ENCODE measurements around the gene NUDT16L1.

The NUDT16L1 gene

GRCh38 chr16:4692460-4693295, 684 bp upstream of the NUDT16L1 start:
- Histone ChIP-seq H3F3A (ENCODE audit: low read depth) (no peaks in the 10 kb centered on the region), H3K9me2 (replicated peaks; ENCODE audit: low read depth, low read length) (no peaks in the 10 kb centered on the region), H3K27me3 (ENCODE audit: insufficient read depth, low read length, poor library complexity, severe bottlenecking) (no peaks in the 10 kb centered on the region), H4K20me1 (ENCODE audit: insufficient read depth, low read length, poor library complexity, severe bottlenecking) (no peaks in the 10 kb centered on the region), H3K9ac (ENCODE audit: low read depth, low read length, poor library complexity, severe bottlenecking) (peak overlapping the region; percentile 55), H3K4me2 (ENCODE audit: low read depth, low read length, poor library complexity, severe bottlenecking) (peak overlapping the region; percentile 76), H3K4me3 (ENCODE audit: low read length, poor library complexity, severe bottlenecking) (peak overlapping the region; percentile 73), H2AFZ (ENCODE audit: low read length) (peak overlapping the region; percentile 78; the same call in 1 of the 2 replicates), H3K79me2 (ENCODE audit: insufficient read depth, low read length) (peaks cover 5% of the 10 kb centered on the region; the same call in 1 of the 2 replicates), H3K9me3 (ENCODE audit: insufficient read depth, low read depth, low read length) (no peaks in the 10 kb centered on the region), H3K36me3 (ENCODE audit: insufficient read depth, low read length) (no peaks in the 10 kb centered on the region), H3K4me1 (ENCODE audit: insufficient read depth, low read length, poor library complexity, severe bottlenecking) (no peaks in the 10 kb centered on the region)
- no peak for TF ChIP-seq CTCF (conservative IDR thresholded peaks at IDR 0.05; ENCODE audit: low read length)
- TF ChIP-seq EZH2phosphoT487 (IDR thresholded peaks at IDR 0.05; ENCODE audit: borderline replicate concordance) = no peak

- Histone ChIP-seq H4K20me1 (ENCODE audit: insufficient read depth, low read length, poor library complexity, severe bottlenecking) (no peaks in the 10 kb centered on the region), H3K9me3 (ENCODE audit: insufficient read depth, low read depth, low read length) (no peaks in the 10 kb centered on the region), H3K4me2 (ENCODE audit: low read depth, low read length, poor library complexity, severe bottlenecking) (peak overlapping the region; percentile 51), H3K79me2 (ENCODE audit: insufficient read depth, low read length) (peaks cover 5% of the 10 kb centered on the region; the same call in 1 of the 2 replicates), H3K9me2 (replicated peaks; ENCODE audit: low read depth, low read length) (no peaks in the 10 kb centered on the region), H2AFZ (ENCODE audit: low read length) (peak overlapping the region; percentile 49; the same call in 1 of the 2 replicates), H3K36me3 (ENCODE audit: insufficient read depth, low read length) (no peaks in the 10 kb centered on the region), H3F3A (ENCODE audit: low read depth) (no peaks in the 10 kb centered on the region), H3K27me3 (ENCODE audit: insufficient read depth, low read length, poor library complexity, severe bottlenecking) (no peaks in the 10 kb centered on the region), H3K4me3 (ENCODE audit: low read length, poor library complexity, severe bottlenecking) (peak overlapping the region; percentile 77), H3K4me1 (ENCODE audit: insufficient read depth, low read length, poor library complexity, severe bottlenecking) (no peaks in the 10 kb centered on the region), H3K9ac (ENCODE audit: low read depth, low read length, poor library complexity, severe bottlenecking) (peak overlapping the region; percentile 75)
- TF ChIP-seq EZH2phosphoT487 (IDR thresholded peaks at IDR 0.05; ENCODE audit: borderline replicate concordance) = no peak
- no peak for TF ChIP-seq CTCF (conservative IDR thresholded peaks at IDR 0.05; ENCODE audit: low read length)
Measured at GRCh38 chr16:4693956-4694641, 737 bp downstream of the NUDT16L1 start.

GRCh38 chr16:4694642-4695451, 1.5 kb downstream of the NUDT16L1 start:
- H3K79me2 ChIP-seq (ENCODE audit: insufficient read depth, low read length) = peaks cover 5% of the 10 kb centered on the region; the same call in 1 of the 2 replicates
- H4K20me1 ChIP-seq (ENCODE audit: insufficient read depth, low read length, poor library complexity, severe bottlenecking) = no peaks in the 10 kb centered on the region
- H3K36me3 ChIP-seq (ENCODE audit: insufficient read depth, low read length) = no peaks in the 10 kb centered on the region
- H3K4me1 ChIP-seq (ENCODE audit: insufficient read depth, low read length, poor library complexity, severe bottlenecking) = no peaks in the 10 kb centered on the region
- H3K9me2 ChIP-seq (replicated peaks; ENCODE audit: low read depth, low read length) = no peaks in the 10 kb centered on the region
- H3K27me3 ChIP-seq (ENCODE audit: insufficient read depth, low read length, poor library complexity, severe bottlenecking) = no peaks in the 10 kb centered on the region
- H3K4me3 ChIP-seq (ENCODE audit: low read length, poor library complexity, severe bottlenecking) = peak overlapping the region; percentile 77
- no peak for TF ChIP-seq EZH2phosphoT487 (IDR thresholded peaks at IDR 0.05; ENCODE audit: borderline replicate concordance)
- no peak for TF ChIP-seq CTCF (conservative IDR thresholded peaks at IDR 0.05; ENCODE audit: low read length)
- H2AFZ ChIP-seq (ENCODE audit: low read length) = no peak overlapping the region
- no peaks in the 10 kb centered on the region for H3K9me3 ChIP-seq (ENCODE audit: insufficient read depth, low read depth, low read length)
- H3K9ac ChIP-seq (ENCODE audit: low read depth, low read length, poor library complexity, severe bottlenecking) = peak overlapping the region; percentile 75
- peak overlapping the region; percentile 51 for H3K4me2 ChIP-seq (ENCODE audit: low read depth, low read length, poor library complexity, severe bottlenecking)
- H3F3A ChIP-seq (ENCODE audit: low read depth) = no peaks in the 10 kb centered on the region
